ENCODE data around the gene TMEM59.

GRCh38 chr1:54081306-54082270 lies 28.6 kb upstream of the TMEM59 start:
- TF ChIP-seq CTCF (IDR thresholded peaks at IDR 0.05) (peak; percentile 89), REST (IDR thresholded peaks at IDR 0.05; ENCODE audit: insufficient read depth in 1 of 2, low read depth in 2 of 2, low read length in 1 of 2) (no peak)

Measured in Panc1 (cell line).